Measurements from ENCODE around the gene LDB3. TPM values are rescaled to one million over a fixed set of nuclear protein-coding genes. Genes with fewer than 3 reads are reported as not detected.

LDB3 gene
- total RNA-seq, 2 donors from 2014 or later = 0.11 to 0.35 TPM

DNA sequence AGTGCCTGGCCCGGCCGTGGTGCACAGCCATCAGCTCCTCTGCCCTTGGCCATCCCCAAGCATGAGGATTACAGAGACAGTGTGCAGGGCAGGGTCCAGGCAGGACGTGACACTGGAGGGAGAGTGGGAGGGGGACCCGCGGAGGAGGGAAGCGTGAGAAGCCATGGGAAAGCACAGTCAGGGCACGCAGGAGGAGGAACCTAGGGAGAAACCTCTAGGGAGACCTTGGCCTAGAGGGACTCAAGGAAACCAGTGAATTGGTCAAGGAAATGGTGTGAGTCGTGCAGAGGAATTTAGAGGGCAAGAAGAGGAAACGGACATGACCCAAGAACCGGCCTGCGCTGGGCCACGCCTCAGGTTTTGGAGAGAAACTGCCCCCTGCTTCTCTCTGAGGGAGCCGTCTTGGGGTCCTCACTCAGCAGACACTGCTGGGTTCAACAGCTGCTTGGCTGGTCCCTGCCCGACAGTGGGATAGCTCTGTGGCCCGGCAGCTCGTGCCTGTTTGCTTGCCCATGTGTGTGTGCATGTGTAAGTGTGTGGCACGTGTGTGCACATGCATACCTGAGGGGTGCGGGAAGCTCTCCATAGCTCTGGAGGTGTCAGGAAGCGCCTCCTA, 10.8 kb upstream of the LDB3 start:
- Histone ChIP-seq H3K4me1 (ENCODE audit: control insufficient read depth, insufficient read depth, low read length) (no peaks in the 10 kb centered on the region), H3K4me3 (ENCODE audit: low read length) (no peak overlapping the region), H3K36me3 (ENCODE audit: control insufficient read depth, insufficient read depth, low read length) (no peaks in the 10 kb centered on the region), H3K27me3 (ENCODE audit: control insufficient read depth, insufficient read depth, low read length, poor library complexity, severe bottlenecking) (no peaks in the 10 kb centered on the region), H3K27ac (ENCODE audit: low read depth, low read length) (no peak overlapping the region), H3K9ac (ENCODE audit: extremely low read depth, low read length, poor library complexity, severe bottlenecking) (no peak overlapping the region), H3K9me3 (ENCODE audit: control insufficient read depth, low read length) (no peaks in the 10 kb centered on the region)
- WGBS, 2 experiments (ENCODE audit: insufficient coverage in 1 of 2, insufficient read length in 1 of 2) = 93 to 94% methylated on average over 11 to 19 of the region's 19 CpGs
- no peaks in the 10 kb centered on the region for H3K27me3 Mint-ChIP-seq (ENCODE audit: insufficient read depth)
- peaks cover 4% of the 10 kb centered on the region for H3K4me1 Mint-ChIP-seq
- H3K27ac Mint-ChIP-seq = no peak overlapping the region
- no peak overlapping the region for H3K4me3 Mint-ChIP-seq
- TF ChIP-seq, protein P1, sequence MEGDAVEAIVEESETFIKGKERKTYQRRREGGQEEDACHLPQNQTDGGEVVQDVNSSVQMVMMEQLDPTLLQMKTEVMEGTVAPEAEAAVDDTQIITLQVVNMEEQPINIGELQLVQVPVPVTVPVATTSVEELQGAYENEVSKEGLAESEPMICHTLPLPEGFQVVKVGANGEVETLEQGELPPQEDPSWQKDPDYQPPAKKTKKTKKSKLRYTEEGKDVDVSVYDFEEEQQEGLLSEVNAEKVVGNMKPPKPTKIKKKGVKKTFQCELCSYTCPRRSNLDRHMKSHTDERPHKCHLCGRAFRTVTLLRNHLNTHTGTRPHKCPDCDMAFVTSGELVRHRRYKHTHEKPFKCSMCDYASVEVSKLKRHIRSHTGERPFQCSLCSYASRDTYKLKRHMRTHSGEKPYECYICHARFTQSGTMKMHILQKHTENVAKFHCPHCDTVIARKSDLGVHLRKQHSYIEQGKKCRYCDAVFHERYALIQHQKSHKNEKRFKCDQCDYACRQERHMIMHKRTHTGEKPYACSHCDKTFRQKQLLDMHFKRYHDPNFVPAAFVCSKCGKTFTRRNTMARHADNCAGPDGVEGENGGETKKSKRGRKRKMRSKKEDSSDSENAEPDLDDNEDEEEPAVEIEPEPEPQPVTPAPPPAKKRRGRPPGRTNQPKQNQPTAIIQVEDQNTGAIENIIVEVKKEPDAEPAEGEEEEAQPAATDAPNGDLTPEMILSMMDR (conservative IDR thresholded peaks at IDR 0.05) = no peak
- H3K9me3 Mint-ChIP-seq = no peaks in the 10 kb centered on the region
- DNase-seq = no peak
- no peaks in the 10 kb centered on the region for H3K36me3 Mint-ChIP-seq (ENCODE audit: low read depth)

GRCh38 chr10:86658261-86658741, 10.0 kb upstream of the LDB3 start:
- peak; percentile 22 for DNase-seq
- Histone ChIP-seq H3K27ac (ENCODE audit: low read depth, low read length) (no peak overlapping the region), H3K4me1 (ENCODE audit: control insufficient read depth, insufficient read depth, low read length) (no peaks in the 10 kb centered on the region), H3K9me3 (ENCODE audit: control insufficient read depth, low read length) (no peaks in the 10 kb centered on the region), H3K4me3 (ENCODE audit: low read length) (no peak overlapping the region), H3K36me3 (ENCODE audit: control insufficient read depth, insufficient read depth, low read length) (no peaks in the 10 kb centered on the region), H3K9ac (ENCODE audit: extremely low read depth, low read length, poor library complexity, severe bottlenecking) (no peak overlapping the region), H3K27me3 (ENCODE audit: control insufficient read depth, insufficient read depth, low read length, poor library complexity, severe bottlenecking) (no peaks in the 10 kb centered on the region)
- no peaks in the 10 kb centered on the region for H3K27me3 Mint-ChIP-seq (ENCODE audit: insufficient read depth)
- H3K9me3 Mint-ChIP-seq = no peaks in the 10 kb centered on the region
- no peak overlapping the region for H3K27ac Mint-ChIP-seq
- WGBS, 2 experiments (ENCODE audit: insufficient coverage in 1 of 2, insufficient read length in 1 of 2) = 94 to 96% methylated on average over 5 to 12 of the region's 12 CpGs
- no peaks in the 10 kb centered on the region for H3K36me3 Mint-ChIP-seq (ENCODE audit: low read depth)
- no peaks in the 10 kb centered on the region for H3K4me1 Mint-ChIP-seq
- TF ChIP-seq, protein P1 (conservative IDR thresholded peaks at IDR 0.05) = no peak
- no peak overlapping the region for H3K4me3 Mint-ChIP-seq

GRCh38 chr10:86658751-86659150, 9.6 kb upstream of the LDB3 start:
- Mint-ChIP-seq H3K27me3 (ENCODE audit: insufficient read depth) (no peaks in the 10 kb centered on the region), H3K27ac (no peak overlapping the region), H3K4me1 (no peaks in the 10 kb centered on the region), H3K36me3 (ENCODE audit: low read depth) (no peaks in the 10 kb centered on the region), H3K9me3 (no peaks in the 10 kb centered on the region), H3K4me3 (no peak overlapping the region)
- peak; percentile 31 for DNase-seq
- H3K9ac ChIP-seq (ENCODE audit: extremely low read depth, low read length, poor library complexity, severe bottlenecking) = no peak overlapping the region
- H3K9me3 ChIP-seq (ENCODE audit: control insufficient read depth, low read length) = no peaks in the 10 kb centered on the region
- no peaks in the 10 kb centered on the region for H3K36me3 ChIP-seq (ENCODE audit: control insufficient read depth, insufficient read depth, low read length)
- no peaks in the 10 kb centered on the region for H3K27me3 ChIP-seq (ENCODE audit: control insufficient read depth, insufficient read depth, low read length, poor library complexity, severe bottlenecking)
- no peak overlapping the region for H3K4me3 ChIP-seq (ENCODE audit: low read length)
- no peak overlapping the region for H3K27ac ChIP-seq (ENCODE audit: low read depth, low read length)
- H3K4me1 ChIP-seq (ENCODE audit: control insufficient read depth, insufficient read depth, low read length) = no peaks in the 10 kb centered on the region
- TF ChIP-seq, protein P1 (conservative IDR thresholded peaks at IDR 0.05) = no peak
- 0 to 27% methylated on average over 1 to 3 of the region's 3 CpGs for WGBS, 2 experiments (ENCODE audit: insufficient coverage in 1 of 2, insufficient read length in 1 of 2)
